Neural cell (in vitro differentiated cells): Measurements from ENCODE around the gene UNC13B. TPM values are rescaled to one million over a fixed set of nuclear protein-coding genes. Genes with fewer than 3 reads are reported as not detected.

Experiments used
- H2AFZ ChIP-seq: fragments of 200-600, 300-800 bp; sonication (generic), shearing (Covaris generic); 2 replicates; pipeline ENCODE4 v1.6.0; 2014; ENCODE audit warnings: low read depth, mild to moderate bottlenecking, antibody characterized with exemption, low read length, moderate library complexity
- H3F3A ChIP-seq: fragments of 200-600 bp; shearing (Covaris generic); 2 replicates; pipeline ENCODE4 v1.6.1; 2016; ENCODE audit warnings: mild to moderate bottlenecking, moderate library complexity, mixed read lengths, antibody characterized with exemption, low read length; ENCODE audit not compliant: insufficient read depth, poor library complexity, severe bottlenecking
- H3K27ac ChIP-seq: fragments of 200-600, 300-800 bp; sonication (generic), shearing (Covaris generic); 2 replicates; pipeline ENCODE4 v1.5.1; 2014; ENCODE audit warnings: mild to moderate bottlenecking, low read length, moderate library complexity
- H3K27me3 ChIP-seq: fragments of 300-800, 200-600 bp; sonication (generic), shearing (Covaris generic); 2 replicates; pipeline ENCODE4 v1.6.0; 2014; ENCODE audit warnings: mild to moderate bottlenecking, low read depth, low read length, moderate library complexity; ENCODE audit not compliant: insufficient read depth
- H3K36me3 ChIP-seq: fragments of 300-800, 200-600 bp; sonication (generic), shearing (Covaris generic); 2 replicates; pipeline ENCODE4 v1.5.1; 2014; ENCODE audit warnings: mild to moderate bottlenecking, antibody characterized with exemption, low read length, moderate library complexity; ENCODE audit not compliant: insufficient read depth
- H3K4me2 ChIP-seq: fragments of 300-800, 200-600 bp; sonication (generic), shearing (Covaris generic); 2 replicates; pipeline ENCODE4 v1.6.0; 2014; ENCODE audit warnings: mild to moderate bottlenecking, low read length
- H3K4me3 ChIP-seq: fragments of 300-800, 200-600 bp; sonication (generic), shearing (Covaris generic); 2 replicates; pipeline ENCODE4 v1.5.1; 2014; ENCODE audit warnings: mild to moderate bottlenecking, low read length, moderate library complexity
- H3K79me2 ChIP-seq: fragments of 200-600 bp; shearing (Covaris generic); replicated peaks from 2 replicates; pipeline ENCODE4 v1.6.0; 2014; ENCODE audit warnings: mild to moderate bottlenecking, low read length, moderate library complexity; ENCODE audit not compliant: insufficient read depth
- H3K9ac ChIP-seq: fragments of 300-800, 200-600 bp; sonication (generic), shearing (Covaris generic); 2 replicates; pipeline ENCODE4 v1.6.1; 2016; ENCODE audit warnings: mild to moderate bottlenecking, low read length, mixed read lengths
- H3K9me2 ChIP-seq: fragments of 200-600 bp; shearing (Covaris generic); 2 replicates; pipeline ENCODE4 v1.6.1; 2016; ENCODE audit warnings: mild to moderate bottlenecking, low read length, mixed read lengths; ENCODE audit not compliant: insufficient read depth
- H3K9me3 ChIP-seq: fragments of 200-600, 300-800 bp; sonication (generic), shearing (Covaris generic); 2 replicates; pipeline ENCODE4 v1.6.1; 2016; ENCODE audit warnings: mild to moderate bottlenecking, mixed run types, low read length, moderate library complexity, mixed read lengths
- H4K20me1 ChIP-seq: fragments of 200-600 bp; shearing (Covaris generic); 2 replicates; pipeline ENCODE4 v1.6.1; 2016; ENCODE audit warnings: mild to moderate bottlenecking, mixed run types; ENCODE audit not compliant: insufficient read depth
- CTCF ChIP-seq: fragments of 450-650 bp; IDR thresholded peaks from 2 replicates; pipeline ENCODE4 v1.5.1; 2014; ENCODE audit warnings: antibody characterized with exemption, mild to moderate bottlenecking, moderate library complexity; ENCODE audit not compliant: poor library complexity, severe bottlenecking
- EP300 ChIP-seq: fragments of 450-650 bp; conservative IDR thresholded peaks from 2 replicates; pipeline ENCODE4 v1.6.1; 2014; ENCODE audit warnings: antibody characterized with exemption, mild to moderate bottlenecking, moderate library complexity; ENCODE audit not compliant: poor library complexity, severe bottlenecking
- EZH2 ChIP-seq: fragments of 200-600, 300-800 bp; shearing (Covaris generic), sonication (generic); IDR thresholded peaks from 2 replicates; pipeline ENCODE4 v1.6.1; 2014; ENCODE audit warnings: antibody characterized with exemption, low read length, borderline replicate concordance, mild to moderate bottlenecking; ENCODE audit not compliant: insufficient read depth, poor library complexity, severe bottlenecking
- MXI1 ChIP-seq: fragments of 450-650 bp; conservative IDR thresholded peaks from 2 replicates; pipeline ENCODE4 v1.6.1; 2014; ENCODE audit warnings: antibody characterized with exemption, mild to moderate bottlenecking; ENCODE audit not compliant: poor library complexity, severe bottlenecking
- POLR2AphosphoS5 ChIP-seq: IDR thresholded peaks from 2 replicates; pipeline ENCODE4 v1.6.1; 2012
- RAD21 ChIP-seq: fragments of 450-650 bp; conservative IDR thresholded peaks from 2 replicates; pipeline ENCODE4 v1.6.1; 2014; ENCODE audit warnings: antibody characterized with exemption, mild to moderate bottlenecking, moderate library complexity
- REST ChIP-seq: IDR thresholded peaks from 2 replicates; pipeline ENCODE4 v1.6.1; 2012; ENCODE audit warnings: borderline replicate concordance
- SMC3 ChIP-seq: fragments of 450-650 bp; conservative IDR thresholded peaks from 2 replicates; pipeline ENCODE4 v1.6.1; 2014; ENCODE audit warnings: antibody characterized with exemption, mild to moderate bottlenecking, moderate library complexity; ENCODE audit not compliant: poor library complexity
- TAF1 ChIP-seq: IDR thresholded peaks from 2 replicates; pipeline ENCODE4 v1.6.1; 2012; ENCODE audit warnings: low read depth
- polyA plus RNA-seq: library from polyadenylated mRNA; depleted of rRNA; stranded (reverse); fragments of >200 nt; gene quantifications from 2 replicates; pipeline ENCODE4 v1.2.3, GENCODE V29; 2014

Gene UNC13B
- polyA plus RNA-seq, 1 donor from 2014 or later: 37.2 TPM

GRCh38 chr9:35308316-35308715, 146.5 kb downstream of the UNC13B start:
- H3K9ac ChIP-seq: no peak overlapping the region
- no peaks in the 10 kb centered on the region for H3K27me3 ChIP-seq
- H3F3A ChIP-seq: no peaks in the 10 kb centered on the region
- H3K27ac ChIP-seq: no peak overlapping the region
- H3K9me3 ChIP-seq: no peaks in the 10 kb centered on the region
- TF ChIP-seq REST: no peak
- no peak for TF ChIP-seq CTCF
- no peak for TF ChIP-seq TAF1
- TF ChIP-seq POLR2AphosphoS5: no peak
- no peak for TF ChIP-seq EP300
- TF ChIP-seq RAD21: no peak
- TF ChIP-seq MXI1: no peak
- no peak for TF ChIP-seq EZH2
- TF ChIP-seq SMC3: no peak
- H4K20me1 ChIP-seq: no peaks in the 10 kb centered on the region
- no peak overlapping the region for H2AFZ ChIP-seq
- H3K4me2 ChIP-seq: no peak overlapping the region
- no peaks in the 10 kb centered on the region for H3K36me3 ChIP-seq
- no peaks in the 10 kb centered on the region for H3K9me2 ChIP-seq
- no peak overlapping the region for H3K4me3 ChIP-seq
- H3K79me2 ChIP-seq: no peaks in the 10 kb centered on the region

- Histone ChIP-seq H3K27ac (no peak overlapping the region), H3K9me3 (no peaks in the 10 kb centered on the region), H3K9me2 (no peaks in the 10 kb centered on the region), H3K79me2 (no peaks in the 10 kb centered on the region), H3F3A (no peaks in the 10 kb centered on the region), H4K20me1 (no peaks in the 10 kb centered on the region), H3K4me3 (no peak overlapping the region), H3K4me2 (no peak overlapping the region), H3K36me3 (no peaks in the 10 kb centered on the region), H3K27me3 (no peaks in the 10 kb centered on the region), H3K9ac (no peak overlapping the region), H2AFZ (no peak overlapping the region)
- no peak for TF ChIP-seq TAF1
- no peak for TF ChIP-seq RAD21
- no peak for TF ChIP-seq EZH2
- no peak for TF ChIP-seq MXI1
- TF ChIP-seq REST: no peak
- no peak for TF ChIP-seq EP300
- TF ChIP-seq POLR2AphosphoS5: no peak
- no peak for TF ChIP-seq CTCF
- no peak for TF ChIP-seq SMC3
Observed at GRCh38 chr9:35311891-35312639, 150.3 kb downstream of the UNC13B start.
